Measurements from ENCODE around the gene SLC6A4.
"Not testable (repeated sequence)": the region's sequence is repeated elsewhere in the genome, so short reads cannot be mapped to it uniquely, and the experiment has no call there.

Gene SLC6A4

GRCh38 chr17:30148376-30148775, 87.1 kb downstream of the SLC6A4 start:
- no peak for DNase-seq (ENCODE audit: low read depth in 2 of 2)
- TF ChIP-seq, protein P1, sequence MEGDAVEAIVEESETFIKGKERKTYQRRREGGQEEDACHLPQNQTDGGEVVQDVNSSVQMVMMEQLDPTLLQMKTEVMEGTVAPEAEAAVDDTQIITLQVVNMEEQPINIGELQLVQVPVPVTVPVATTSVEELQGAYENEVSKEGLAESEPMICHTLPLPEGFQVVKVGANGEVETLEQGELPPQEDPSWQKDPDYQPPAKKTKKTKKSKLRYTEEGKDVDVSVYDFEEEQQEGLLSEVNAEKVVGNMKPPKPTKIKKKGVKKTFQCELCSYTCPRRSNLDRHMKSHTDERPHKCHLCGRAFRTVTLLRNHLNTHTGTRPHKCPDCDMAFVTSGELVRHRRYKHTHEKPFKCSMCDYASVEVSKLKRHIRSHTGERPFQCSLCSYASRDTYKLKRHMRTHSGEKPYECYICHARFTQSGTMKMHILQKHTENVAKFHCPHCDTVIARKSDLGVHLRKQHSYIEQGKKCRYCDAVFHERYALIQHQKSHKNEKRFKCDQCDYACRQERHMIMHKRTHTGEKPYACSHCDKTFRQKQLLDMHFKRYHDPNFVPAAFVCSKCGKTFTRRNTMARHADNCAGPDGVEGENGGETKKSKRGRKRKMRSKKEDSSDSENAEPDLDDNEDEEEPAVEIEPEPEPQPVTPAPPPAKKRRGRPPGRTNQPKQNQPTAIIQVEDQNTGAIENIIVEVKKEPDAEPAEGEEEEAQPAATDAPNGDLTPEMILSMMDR (IDR thresholded peaks at IDR 0.05; ENCODE audit: low read depth, low read length), result no peak
- no peak overlapping the region for H3K4me3 ChIP-seq (replicated peaks in 1 of 2; ENCODE audit: low read depth in 2 of 2, low read length in 2 of 2)

DNA sequence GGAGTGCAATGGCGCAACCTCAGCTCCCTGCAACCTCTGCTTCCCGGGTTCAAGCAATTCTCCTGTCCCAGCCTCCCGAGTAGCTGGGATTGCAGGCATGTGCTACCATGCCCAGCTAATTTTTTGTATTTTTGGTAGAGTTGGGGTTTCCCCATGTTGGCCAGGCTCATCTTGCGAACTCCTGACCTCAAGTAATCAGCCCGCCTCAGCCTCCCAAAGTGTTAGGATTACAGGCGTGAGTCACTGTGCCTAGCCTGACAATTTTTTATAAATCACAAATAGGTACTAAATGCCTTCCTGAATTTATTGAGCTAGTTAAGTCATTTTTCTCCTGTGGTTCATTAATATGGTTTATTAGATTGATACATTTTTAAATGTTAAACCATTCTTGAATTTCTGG, 87.6 kb downstream of the SLC6A4 start:
- not testable (repeated sequence) for DNase-seq (ENCODE audit: low read depth in 2 of 2); H3K4me3 ChIP-seq (replicated peaks in 1 of 2; ENCODE audit: low read depth in 2 of 2, low read length in 2 of 2)

Data from cardiac fibroblast (primary cell).